ENCODE data around the gene DAPK1.

Gene DAPK1

GRCh38 chr9:87497604-87498045 is at the start of gene DAPK1:
Gene DAPK1, plus strand, starts transcription at chr9:87497867. Its CDS starts 1,211 bp downstream, at chr9:87499078.
- DNase-seq (ENCODE audit: low read depth), result no peak

- DNase-seq (ENCODE audit: low read depth), result no peak
Measured at GRCh38 chr9:87451149-87451548, 46.5 kb upstream of the DAPK1 start.

DNA sequence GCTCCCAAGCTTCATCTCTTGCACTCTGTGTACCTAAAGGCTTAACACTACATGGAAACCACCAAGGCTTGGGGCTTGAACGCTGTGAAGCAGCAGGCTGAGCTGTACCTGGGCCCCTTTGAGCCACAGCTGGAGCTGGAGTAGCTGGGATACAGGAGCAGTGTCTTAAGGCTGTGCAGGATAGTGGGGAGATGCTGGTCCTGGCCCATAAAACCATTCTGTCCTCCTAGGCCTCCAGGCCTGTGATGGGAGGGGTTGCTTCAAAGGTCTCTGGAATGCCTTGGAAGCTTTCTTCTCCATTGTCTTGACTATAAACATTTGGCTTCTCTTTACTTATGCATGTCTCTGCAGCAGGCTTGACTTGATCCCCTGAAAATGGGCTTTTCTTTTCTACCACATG is 42.3 kb upstream of the DAPK1 start:
- DNase-seq (ENCODE audit: low read depth), result no peak

GRCh38 chr9:87461256-87461655 is 36.4 kb upstream of the DAPK1 start:
- DNase-seq (ENCODE audit: low read depth), result no peak

GRCh38 chr9:87464110-87464991 is 33.3 kb upstream of the DAPK1 start:
- DNase-seq (ENCODE audit: low read depth), result no peak

GRCh38 chr9:87464992-87465378 is 32.7 kb upstream of the DAPK1 start:
- no peak for DNase-seq (ENCODE audit: low read depth)

DNA sequence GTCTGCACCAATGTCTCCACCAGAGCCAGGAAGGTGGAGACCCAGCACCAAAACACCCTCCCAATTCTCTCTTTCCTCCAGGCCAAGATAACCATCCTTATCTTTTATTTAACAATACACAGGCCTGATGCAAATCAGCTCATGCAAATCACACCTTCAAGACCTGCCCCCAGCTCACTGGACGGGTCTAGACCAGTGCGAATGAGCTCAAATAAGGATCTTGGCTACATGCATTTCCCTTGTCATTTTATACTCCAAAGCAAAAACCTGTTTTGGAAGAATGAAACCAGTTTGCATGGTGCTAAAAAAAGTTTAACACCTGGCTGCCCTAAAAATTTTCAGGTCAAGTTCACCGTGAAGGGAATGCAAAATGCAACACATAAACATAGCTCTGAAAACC is 31.9 kb upstream of the DAPK1 start:
- no peak for DNase-seq (ENCODE audit: low read depth)

GRCh38 chr9:87467187-87467586 is 30.5 kb upstream of the DAPK1 start:
- no peak for DNase-seq (ENCODE audit: low read depth)

DNA sequence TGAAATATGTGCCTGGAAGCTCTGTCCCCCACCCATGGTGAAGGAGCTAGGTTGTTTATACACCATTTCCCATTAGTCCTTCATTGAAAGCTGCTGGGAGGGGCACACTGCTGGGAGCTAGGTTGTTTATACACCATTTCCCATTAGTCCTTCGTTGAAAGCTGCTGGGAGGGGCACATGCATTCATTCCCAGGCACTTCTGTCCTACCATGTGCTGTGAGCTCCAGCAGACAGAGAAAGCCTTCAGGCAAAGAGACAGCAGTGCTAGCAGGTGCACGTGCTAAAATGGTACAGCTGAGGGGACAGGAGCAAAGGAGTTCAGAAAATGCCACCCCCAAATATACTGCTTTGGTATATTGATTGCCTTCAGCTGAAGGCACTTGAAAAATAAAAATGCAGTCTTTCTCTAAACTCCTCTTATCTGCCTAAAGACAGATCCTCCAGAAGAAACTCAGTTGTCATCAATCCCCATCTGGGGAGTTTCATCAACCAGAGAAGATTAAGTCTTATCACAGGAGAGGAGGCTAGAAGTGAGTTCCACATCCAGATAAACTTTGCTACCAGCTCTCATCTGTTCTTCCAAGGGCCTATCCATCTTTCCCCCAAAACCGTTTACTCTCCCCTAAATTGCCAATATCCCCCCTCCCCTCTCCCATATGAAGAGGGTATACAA is 27.7 kb upstream of the DAPK1 start:
- DNase-seq (ENCODE audit: low read depth), result no peak

GRCh38 chr9:87471746-87472145 is 25.9 kb upstream of the DAPK1 start:
- DNase-seq (ENCODE audit: low read depth), result no peak

DNA sequence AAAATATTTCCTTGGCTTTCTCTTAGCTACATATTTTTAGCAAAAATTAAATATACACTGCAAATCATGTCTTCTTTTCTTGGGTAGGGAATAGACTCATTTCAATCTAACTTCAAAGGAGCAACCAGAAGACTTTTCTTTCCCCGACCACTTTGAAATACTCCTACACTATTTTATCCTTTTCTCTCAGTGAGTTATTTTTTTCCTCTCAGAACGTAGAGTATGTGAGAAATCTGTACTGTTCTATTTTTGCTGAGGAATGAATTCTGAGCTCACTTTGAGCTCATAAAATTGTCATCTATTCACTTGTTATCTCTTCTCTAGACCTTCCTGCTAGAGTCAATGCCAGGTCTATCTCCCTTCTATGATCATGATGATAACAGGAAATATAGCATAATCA is 22.2 kb upstream of the DAPK1 start:
- no peak for DNase-seq (ENCODE audit: low read depth)

GRCh38 chr9:87478226-87478992 is 19.3 kb upstream of the DAPK1 start:
- DNase-seq (ENCODE audit: low read depth), result no peak

- no peak for DNase-seq (ENCODE audit: low read depth)
Measured at GRCh38 chr9:87479801-87480201, 17.9 kb upstream of the DAPK1 start.

DNA sequence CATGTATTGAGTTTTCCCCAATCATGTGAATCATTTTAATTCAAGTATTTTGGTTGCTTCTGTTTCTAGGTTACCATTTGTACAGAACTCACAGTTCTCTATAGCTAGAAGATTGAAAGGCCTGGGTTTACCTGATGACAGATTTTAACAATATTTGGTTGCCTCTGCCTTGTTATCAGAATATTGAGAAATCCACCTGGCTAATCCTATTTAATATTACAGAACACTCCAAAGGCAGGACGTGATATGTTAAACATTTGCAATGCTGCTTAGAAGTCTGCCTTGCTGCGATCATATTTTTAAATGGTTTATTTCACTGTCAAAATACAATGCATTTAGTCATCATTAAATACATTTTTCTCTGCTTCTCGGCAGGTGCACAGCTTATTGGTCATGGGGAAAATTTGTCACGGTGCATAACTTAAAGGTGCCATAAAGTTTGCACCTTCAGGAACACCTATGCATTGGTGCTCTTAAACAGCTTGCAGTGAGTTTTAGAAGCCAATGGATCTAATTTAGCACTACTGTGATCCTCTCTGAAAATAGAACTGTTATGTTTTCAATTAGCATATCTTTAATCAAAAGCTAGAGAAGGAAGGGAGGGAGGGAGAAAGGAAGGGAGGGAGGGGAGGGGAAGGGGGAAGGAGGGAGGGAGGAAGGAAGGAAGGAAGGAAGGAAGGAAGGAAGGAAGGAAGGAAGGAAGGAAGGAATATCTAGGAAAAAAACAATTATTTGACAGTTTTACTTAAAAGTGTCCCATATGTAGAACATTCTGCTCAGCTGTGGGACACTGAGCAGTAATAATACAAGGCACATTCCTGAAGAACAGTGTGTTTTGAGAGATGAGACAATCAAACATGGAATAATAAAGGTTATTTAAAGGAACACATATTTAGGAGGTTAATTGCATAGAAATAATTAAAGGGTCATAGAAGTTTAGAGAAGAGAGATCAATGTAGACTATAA is 15.5 kb upstream of the DAPK1 start:
- no peak for DNase-seq (ENCODE audit: low read depth)

DNA sequence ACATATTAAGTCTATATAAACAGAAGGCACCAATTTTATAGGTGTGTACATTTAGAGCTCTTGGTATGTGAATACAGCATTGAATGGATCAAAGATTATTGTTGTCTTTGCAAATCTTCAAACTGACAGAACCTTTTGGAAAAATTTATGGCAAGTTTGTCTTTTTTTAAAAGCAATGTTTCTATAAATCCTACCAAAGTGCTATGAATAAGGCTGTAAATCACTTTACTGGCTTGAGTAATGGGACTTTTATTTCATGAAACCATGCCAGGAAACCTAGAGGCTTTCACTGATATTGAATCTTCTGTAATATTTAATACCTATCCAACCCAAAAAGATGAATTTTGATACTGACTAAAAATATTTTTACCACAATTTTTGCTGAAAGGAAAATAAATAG is 7.4 kb upstream of the DAPK1 start:
- no peak for DNase-seq (ENCODE audit: low read depth)

DNA sequence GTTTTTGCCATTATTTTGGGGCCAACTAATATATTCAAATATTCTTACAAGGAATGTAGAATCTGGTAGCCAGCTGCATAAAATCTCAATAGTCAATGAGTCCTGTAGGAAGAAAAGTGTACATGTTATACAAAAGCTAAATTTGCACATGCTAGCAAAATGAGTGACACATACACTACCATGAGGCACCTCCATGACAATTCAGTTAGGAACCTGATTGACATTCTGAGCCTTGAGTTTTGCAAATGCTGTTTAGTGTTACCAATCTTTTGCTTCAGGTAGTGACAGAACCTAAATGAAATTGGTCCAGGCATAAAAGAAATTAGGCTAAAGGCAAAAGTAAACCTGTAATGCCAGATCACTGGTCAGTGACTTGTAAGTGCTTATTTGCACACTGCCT is 6.8 kb upstream of the DAPK1 start:
- DNase-seq (ENCODE audit: low read depth), result no peak

GRCh38 chr9:87491523-87491922 is 6.1 kb upstream of the DAPK1 start:
- DNase-seq (ENCODE audit: low read depth), result no peak

DNA sequence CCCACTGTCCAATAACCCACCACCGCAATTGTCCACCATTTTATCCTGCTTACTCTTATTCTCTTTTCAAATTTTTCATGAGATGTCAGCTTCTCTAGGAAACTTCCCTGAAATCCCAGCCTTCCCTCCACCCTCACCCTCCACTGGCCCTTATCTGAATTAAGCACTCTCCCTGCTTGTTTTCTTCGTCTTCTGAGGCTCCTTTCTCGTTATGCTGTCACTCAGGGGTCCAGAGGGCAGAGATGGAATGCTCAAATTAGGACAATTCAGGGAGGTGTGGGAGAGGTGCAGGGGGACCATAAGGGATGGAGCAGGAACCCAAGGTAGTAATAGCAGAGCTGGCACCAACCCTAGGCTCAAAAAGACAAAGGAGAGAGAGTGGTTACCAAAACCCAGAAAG is 5.0 kb upstream of the DAPK1 start:
- DNase-seq (ENCODE audit: low read depth), result no peak

DNA sequence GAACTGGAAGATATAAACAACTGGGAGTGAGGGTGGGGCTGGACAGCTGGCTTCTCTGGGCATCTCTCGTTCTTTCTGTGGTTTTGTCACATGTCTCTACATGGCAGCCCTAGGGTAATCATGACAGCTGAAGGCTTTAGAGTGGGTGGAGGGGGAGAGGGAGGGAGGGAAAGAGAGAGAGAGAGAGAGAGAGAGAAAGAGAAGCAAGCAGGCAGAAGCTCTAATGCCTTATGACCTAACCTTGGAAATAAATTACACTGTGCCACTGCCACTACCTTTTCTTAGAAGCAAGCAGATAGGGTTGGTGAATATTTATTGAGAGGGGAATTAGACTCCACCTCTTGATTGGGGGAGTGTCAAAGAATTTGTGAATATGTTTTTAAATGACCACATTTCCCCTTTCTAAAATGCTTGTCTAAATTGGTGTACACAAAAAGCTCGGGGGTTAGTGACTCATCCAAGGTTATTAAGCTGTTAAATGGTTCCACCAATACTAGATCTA is 2.6 kb upstream of the DAPK1 start:
- no peak for DNase-seq (ENCODE audit: low read depth)

DNA sequence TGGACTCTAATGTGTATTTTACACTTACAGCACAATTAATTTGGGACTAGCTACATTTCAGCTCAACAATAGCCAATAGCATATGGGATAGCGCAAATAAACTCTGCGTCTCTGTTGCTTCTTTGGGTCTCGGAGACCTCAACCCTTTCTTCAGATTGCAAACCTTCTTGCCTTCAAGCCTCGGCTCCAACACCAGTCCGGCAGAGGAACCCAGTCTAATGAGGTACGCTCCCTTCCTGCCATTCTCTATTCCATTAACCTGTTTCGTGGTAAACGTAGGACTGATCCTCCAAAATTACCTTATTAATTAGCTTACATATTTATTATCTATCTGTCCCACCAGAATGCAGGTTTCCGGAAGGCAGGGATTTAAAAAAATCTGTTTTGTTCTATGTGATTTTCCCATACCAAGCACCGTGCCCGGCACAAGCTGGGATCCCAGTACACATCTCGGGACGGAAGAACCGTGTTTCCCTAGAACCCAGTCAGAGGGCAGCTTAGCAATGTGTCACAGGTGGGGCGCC is 525 bp upstream of the DAPK1 start:
- DNase-seq (ENCODE audit: low read depth), result no peak

All from activated T-cell treated with anti-CD3 and anti-CD28 coated beads for 1 hour (primary cell).